ENCODE results near the gene PGAP1. TPM values are rescaled to one million over a fixed set of nuclear protein-coding genes. Genes with fewer than 3 reads are reported as not detected.

The PGAP1 gene
- total and polyA plus RNA-seq, 2 experiments from 2014 or later = 2.4 to 6.3 TPM

DNA sequence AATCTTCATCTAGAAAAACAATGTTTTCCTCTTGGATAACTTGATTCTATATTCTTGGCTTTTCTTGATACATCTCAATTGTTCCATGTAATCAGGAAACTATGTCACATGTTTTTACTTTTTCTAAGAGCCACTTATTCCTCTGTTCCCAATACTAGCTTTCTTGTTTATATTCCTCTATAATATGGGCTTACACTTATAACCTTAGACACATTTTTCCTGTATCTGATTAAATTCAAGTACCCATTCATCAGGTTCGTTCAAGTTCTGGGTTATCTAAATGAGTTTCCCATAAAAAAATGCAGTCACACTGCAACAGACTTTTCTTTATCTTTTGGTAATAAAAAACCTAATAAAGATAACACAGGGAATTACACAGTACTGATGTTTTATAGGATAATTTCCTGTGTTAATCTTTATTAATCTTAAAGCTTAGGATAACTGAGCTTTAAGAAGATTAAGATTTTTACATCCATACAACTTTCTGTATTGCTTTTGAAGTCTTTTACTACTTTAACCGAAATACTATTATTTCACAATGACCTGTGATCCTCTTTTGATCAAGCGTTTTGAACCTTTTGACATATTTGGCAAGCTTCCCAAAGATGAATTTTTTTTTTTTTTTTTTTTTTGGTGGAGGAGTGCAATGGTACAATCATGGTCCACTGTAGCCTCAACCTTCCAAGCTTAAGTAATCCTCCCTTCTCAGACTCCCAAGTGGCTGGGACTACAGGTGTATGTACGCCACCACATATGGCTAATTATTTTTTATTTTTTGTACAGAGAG lies 73.0 kb downstream of the PGAP1 start:
- Histone ChIP-seq H3K9me2 (ENCODE audit: insufficient read depth) (no peaks in the 10 kb centered on the region), H3F3A (ENCODE audit: insufficient read depth) (no peaks in the 10 kb centered on the region), H2AFZ (no peak overlapping the region), H3K4me3 (no peak overlapping the region), H3K79me2 (ENCODE audit: insufficient read depth) (no peaks in the 10 kb centered on the region), H3K4me1 (ENCODE audit: insufficient read depth) (no peaks in the 10 kb centered on the region), H3K9ac (no peak overlapping the region), H3K27me3 (replicated peaks; ENCODE audit: insufficient read depth) (no peaks in the 10 kb centered on the region), H3K36me3 (ENCODE audit: low read depth) (no peaks in the 10 kb centered on the region), H4K20me1 (ENCODE audit: insufficient read depth) (no peaks in the 10 kb centered on the region), H3K27ac (no peak overlapping the region), H3K9me3 (ENCODE audit: low read depth) (no peaks in the 10 kb centered on the region), H3K4me2 (ENCODE audit: unreplicated experiment) (no peak overlapping the region)
- 70 to 76% methylated on average over 4 of the region's 4 CpGs for WGBS, 2 experiments (ENCODE audit: low coverage in 1 of 2, low lambda C conversion rate in 2 of 2, missing lambda C conversion rate in 2 of 2)
- in situ Hi-C loops (cut with MboI) = no loop called here
- DNase-seq = no peak
- TF ChIP-seq EZH2 (IDR thresholded peaks at IDR 0.05; ENCODE audit: insufficient read depth, poor library complexity, severe bottlenecking) = no peak
- TF ChIP-seq EZH2phosphoT487 (IDR thresholded peaks at IDR 0.05; ENCODE audit: insufficient read depth, low read depth) = no peak

DNA sequence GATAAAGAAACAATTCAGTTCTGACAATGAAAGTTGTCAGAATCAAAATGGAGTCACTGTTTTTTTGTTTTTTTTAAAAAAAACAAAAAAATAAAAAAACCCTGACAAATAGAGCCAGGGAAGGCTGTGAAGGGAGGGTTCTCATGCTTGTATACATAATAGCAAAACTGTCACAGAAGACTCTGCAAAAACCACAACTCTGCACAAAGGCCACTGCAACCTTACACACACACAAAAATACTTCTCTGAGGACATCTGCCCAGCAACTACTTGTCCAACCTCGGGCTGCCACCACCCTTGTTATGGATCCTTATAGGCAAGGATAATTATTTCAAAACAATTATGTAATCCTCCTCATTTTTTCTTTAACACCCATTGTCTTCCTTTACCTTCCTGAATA lies 75.4 kb downstream of the PGAP1 start:
- no peaks in the 10 kb centered on the region for H3K27me3 ChIP-seq (replicated peaks; ENCODE audit: insufficient read depth)
- no peaks in the 10 kb centered on the region for H3K4me1 ChIP-seq (ENCODE audit: insufficient read depth)
- no peak for TF ChIP-seq EZH2phosphoT487 (IDR thresholded peaks at IDR 0.05; ENCODE audit: insufficient read depth, low read depth)
- no peak for TF ChIP-seq EZH2 (IDR thresholded peaks at IDR 0.05; ENCODE audit: insufficient read depth, poor library complexity, severe bottlenecking)
- H3K4me3 ChIP-seq = no peak overlapping the region
- H3K27ac ChIP-seq = no peak overlapping the region
- H3K36me3 ChIP-seq (ENCODE audit: low read depth) = no peaks in the 10 kb centered on the region
- 85 to 92% methylated on average over 1 of the region's 1 CpG for WGBS, 2 experiments (ENCODE audit: low coverage in 1 of 2, low lambda C conversion rate in 2 of 2, missing lambda C conversion rate in 2 of 2)
- H3F3A ChIP-seq (ENCODE audit: insufficient read depth) = no peaks in the 10 kb centered on the region
- H2AFZ ChIP-seq = no peak overlapping the region
- in situ Hi-C loops (cut with MboI) = no loop called here
- no peaks in the 10 kb centered on the region for H3K9me2 ChIP-seq (ENCODE audit: insufficient read depth)
- H3K9me3 ChIP-seq (ENCODE audit: low read depth) = no peaks in the 10 kb centered on the region
- no peak overlapping the region for H3K9ac ChIP-seq
- no peaks in the 10 kb centered on the region for H3K79me2 ChIP-seq (ENCODE audit: insufficient read depth)
- no peaks in the 10 kb centered on the region for H4K20me1 ChIP-seq (ENCODE audit: insufficient read depth)
- no peak for DNase-seq
- H3K4me2 ChIP-seq (ENCODE audit: unreplicated experiment) = no peak overlapping the region

DNA sequence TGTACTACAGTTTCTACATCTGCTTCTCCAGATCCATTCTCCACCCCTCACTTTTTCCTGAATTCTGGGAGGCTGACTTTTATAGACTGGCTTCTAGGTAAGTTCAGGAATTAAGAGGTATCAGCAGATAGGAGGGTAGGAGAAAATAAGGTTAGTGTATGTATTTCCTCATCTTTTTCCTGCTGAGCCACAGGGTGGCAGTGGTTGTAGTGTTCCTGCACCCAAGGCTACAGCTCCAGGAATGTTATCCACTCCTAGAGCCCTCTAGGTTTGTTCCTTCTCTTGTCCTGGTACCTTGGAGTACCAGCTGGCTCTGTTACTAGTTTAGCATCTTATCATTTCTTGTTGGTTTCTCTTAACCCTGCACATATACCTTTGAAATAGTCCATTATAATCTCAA lies 76.6 kb downstream of the PGAP1 start:
- H2AFZ ChIP-seq = no peak overlapping the region
- TF ChIP-seq EZH2phosphoT487 (IDR thresholded peaks at IDR 0.05; ENCODE audit: insufficient read depth, low read depth) = no peak
- no peaks in the 10 kb centered on the region for H3F3A ChIP-seq (ENCODE audit: insufficient read depth)
- no peaks in the 10 kb centered on the region for H3K9me3 ChIP-seq (ENCODE audit: low read depth)
- H4K20me1 ChIP-seq (ENCODE audit: insufficient read depth) = no peaks in the 10 kb centered on the region
- no peaks in the 10 kb centered on the region for H3K36me3 ChIP-seq (ENCODE audit: low read depth)
- H3K9me2 ChIP-seq (ENCODE audit: insufficient read depth) = no peaks in the 10 kb centered on the region
- in situ Hi-C loops (cut with MboI) = no loop called here
- no peak overlapping the region for H3K4me2 ChIP-seq (ENCODE audit: unreplicated experiment)
- H3K4me3 ChIP-seq = no peak overlapping the region
- no peak overlapping the region for H3K27ac ChIP-seq
- DNase-seq = peak; percentile 60
- no peak overlapping the region for H3K9ac ChIP-seq
- no peaks in the 10 kb centered on the region for H3K79me2 ChIP-seq (ENCODE audit: insufficient read depth)
- H3K27me3 ChIP-seq (replicated peaks; ENCODE audit: insufficient read depth) = no peaks in the 10 kb centered on the region
- H3K4me1 ChIP-seq (ENCODE audit: insufficient read depth) = no peaks in the 10 kb centered on the region

DNA sequence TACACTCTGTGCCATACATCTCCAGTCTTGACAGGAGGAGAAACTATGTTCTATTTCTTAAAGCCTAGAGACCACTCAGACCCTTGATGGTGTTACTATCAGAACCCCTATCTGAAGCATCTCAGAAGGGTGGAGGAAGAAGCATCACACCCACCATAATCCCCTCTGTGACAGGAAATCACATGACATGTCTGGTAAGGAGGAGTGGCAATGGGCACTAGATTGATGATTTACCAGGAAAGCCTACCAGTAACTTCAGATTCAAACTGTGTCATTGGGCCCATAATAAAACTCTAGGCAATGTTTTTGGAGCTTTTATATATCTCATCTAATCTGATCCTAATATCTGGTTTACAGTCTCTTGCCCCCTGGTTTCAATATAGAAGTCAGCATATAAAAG lies 80.2 kb downstream of the PGAP1 start:
- H3K4me3 ChIP-seq = no peak overlapping the region
- TF ChIP-seq EZH2phosphoT487 (IDR thresholded peaks at IDR 0.05; ENCODE audit: insufficient read depth, low read depth) (no peak), EZH2 (IDR thresholded peaks at IDR 0.05; ENCODE audit: insufficient read depth, poor library complexity, severe bottlenecking) (no peak)
- H3K9me3 ChIP-seq (ENCODE audit: low read depth) = no peaks in the 10 kb centered on the region
- no peaks in the 10 kb centered on the region for H3K4me1 ChIP-seq (ENCODE audit: insufficient read depth)
- H3K27ac ChIP-seq = no peak overlapping the region
- H3K27me3 ChIP-seq (replicated peaks; ENCODE audit: insufficient read depth) = no peaks in the 10 kb centered on the region
- H4K20me1 ChIP-seq (ENCODE audit: insufficient read depth) = no peaks in the 10 kb centered on the region
- H3F3A ChIP-seq (ENCODE audit: insufficient read depth) = no peaks in the 10 kb centered on the region
- no peak overlapping the region for H3K9ac ChIP-seq
- no peaks in the 10 kb centered on the region for H3K9me2 ChIP-seq (ENCODE audit: insufficient read depth)
- no peaks in the 10 kb centered on the region for H3K36me3 ChIP-seq (ENCODE audit: low read depth)
- no peak for DNase-seq
- no peak overlapping the region for H3K4me2 ChIP-seq (ENCODE audit: unreplicated experiment)
- H2AFZ ChIP-seq = no peak overlapping the region
- no peaks in the 10 kb centered on the region for H3K79me2 ChIP-seq (ENCODE audit: insufficient read depth)
- in situ Hi-C loops (cut with MboI) = no loop called here

DNA sequence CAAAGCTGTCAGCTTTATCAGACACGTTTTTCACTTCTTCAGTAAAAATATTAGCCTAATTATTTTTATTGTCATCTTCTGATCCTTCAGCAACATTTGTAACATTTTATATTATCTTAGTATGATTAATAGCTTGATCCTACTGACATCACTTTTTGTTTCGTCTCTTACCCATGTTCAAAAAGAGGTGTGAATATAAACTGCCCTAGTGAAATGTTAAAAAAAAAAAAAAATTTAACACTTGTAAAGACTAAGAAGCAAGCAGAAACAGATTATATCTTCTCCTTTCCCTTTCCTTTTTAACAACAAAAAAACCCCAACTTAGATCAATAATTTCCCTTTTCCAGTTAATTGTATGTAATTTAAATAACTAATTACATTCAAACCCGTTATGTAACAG lies 81.1 kb downstream of the PGAP1 start:
- H3K79me2 ChIP-seq (ENCODE audit: insufficient read depth) = no peaks in the 10 kb centered on the region
- TF ChIP-seq EZH2phosphoT487 (IDR thresholded peaks at IDR 0.05; ENCODE audit: insufficient read depth, low read depth) (no peak), EZH2 (IDR thresholded peaks at IDR 0.05; ENCODE audit: insufficient read depth, poor library complexity, severe bottlenecking) (no peak)
- no peaks in the 10 kb centered on the region for H3K27me3 ChIP-seq (replicated peaks; ENCODE audit: insufficient read depth)
- H3K4me1 ChIP-seq (ENCODE audit: insufficient read depth) = no peaks in the 10 kb centered on the region
- H3K27ac ChIP-seq = no peak overlapping the region
- no peak overlapping the region for H3K9ac ChIP-seq
- DNase-seq = no peak
- in situ Hi-C loops (cut with MboI) = no loop called here
- H3K36me3 ChIP-seq (ENCODE audit: low read depth) = no peaks in the 10 kb centered on the region
- H3K9me3 ChIP-seq (ENCODE audit: low read depth) = no peaks in the 10 kb centered on the region
- H3K9me2 ChIP-seq (ENCODE audit: insufficient read depth) = no peaks in the 10 kb centered on the region
- H4K20me1 ChIP-seq (ENCODE audit: insufficient read depth) = no peaks in the 10 kb centered on the region
- 82 to 85% methylated on average over 3 of the region's 3 CpGs for WGBS, 2 experiments (ENCODE audit: low coverage in 1 of 2, low lambda C conversion rate in 2 of 2, missing lambda C conversion rate in 2 of 2)
- H3K4me2 ChIP-seq (ENCODE audit: unreplicated experiment) = no peak overlapping the region
- H3K4me3 ChIP-seq = no peak overlapping the region
- no peak overlapping the region for H2AFZ ChIP-seq
- H3F3A ChIP-seq (ENCODE audit: insufficient read depth) = no peaks in the 10 kb centered on the region
